Right lobe of liver (tissue), 6 donors: ENCODE data around the gene KIR3DL3. TPM values are rescaled to one million over a fixed set of nuclear protein-coding genes. Genes with fewer than 3 reads are reported as not detected.
A peak's percentile ranks its signal among the peaks of the same experiment; 100 is the strongest.
"Not testable (repeated sequence)": the region's sequence is repeated elsewhere in the genome, so short reads cannot be mapped to it uniquely, and the experiment has no call there.

Experiments used
- ATAC-seq, 4 donors: fragments of 200-7000 bp; cut with Tn5 transposase; one replicate each; pipeline ENCODE4 v1.9.1; 2020; ENCODE audit warnings: mild to moderate bottlenecking in 4 of 4, moderate library complexity in 4 of 4
- DNase-seq, 3 donors: peaks; one replicate each; pipeline ENCODE4 v3.0.0-alpha.2; 2020
- H3K27ac ChIP-seq, 3 donors: fragments of 200-600 bp; one replicate each; pipeline ENCODE4 v1.8.0; 2022
- H3K27me3 ChIP-seq, 2 donors: fragments of 200-600 bp; one replicate each; pipeline ENCODE4 v1.8.0; 2022
- H3K36me3 ChIP-seq, 4 donors: fragments of 200-600 bp; sonication (generic) in 1 of 4; one replicate each; pipeline versions ENCODE4 v1.5.1 to v1.8.0; 2017 to 2022; ENCODE audit warnings: control low read depth in 1 of 4
- H3K4me1 ChIP-seq, 4 donors: fragments of 200-600 bp; sonication (generic) in 1 of 4; one replicate each; pipeline versions ENCODE4 v1.5.1 to v1.8.0; 2017 to 2022; ENCODE audit warnings: control low read depth in 1 of 4
- H3K4me3 ChIP-seq, 3 donors: fragments of 200-600 bp; one replicate each; pipeline ENCODE4 v1.8.0; 2022
- H3K9me3 ChIP-seq, 4 donors: fragments of 200-600 bp; sonication (generic) in 1 of 4; one replicate each; pipeline versions ENCODE4 v1.5.1 to v1.8.0; 2017 to 2022; ENCODE audit warnings: control low read depth in 1 of 4
- CTCF ChIP-seq, 4 donors: fragments of 200-600 bp in 3 of 4; fragments of 450-650 bp in 1 of 4; IDR thresholded peaks; one replicate each; pipeline versions ENCODE4 v1.5.1 to v1.8.0; 2016 to 2022; ENCODE audit warnings: antibody characterized with exemption in 4 of 4, mild to moderate bottlenecking in 2 of 4
- POLR2A ChIP-seq: fragments of 450-650 bp; IDR thresholded peaks from one replicate; pipeline ENCODE4 v1.6.1; 2017; ENCODE audit warnings: antibody characterized with exemption, mild to moderate bottlenecking
- WGBS: methylation state at CpG from one replicate; pipeline ENCODE4 v1.1.6; 2018; ENCODE audit warnings: low coverage, low lambda C conversion rate; ENCODE audit not compliant: insufficient coverage; ENCODE audit errors: missing lambda C conversion rate; 5-methylcytosine and 5-hydroxymethylcytosine counted together
- intact Hi-C, 2 donors: fragments of 100-400 bp; cut with DNase I; formaldehyde crosslinking; loops; one replicate each; pipeline versions ENCODE4 v1.11.2 to v1.14.1; 2022
- total RNA-seq, 6 experiments: library from RNA; depleted of rRNA in 2 of 6; stranded (reverse); fragments of >200 nt in 2 of 6; fragmentation: NEBNext Ultra II Directional in 3 of 6; extraction: Animal tissue kit (Norgen Biotek cat#: 25700) in 3 of 6; gene quantifications; one replicate each; pipeline versions ENCODE4 v1.1.0 to v1.2.4, GENCODE V29; 2016 to 2023
- donor health status: DM: no; HTN: yes; CAD: no.
- donor health status: DM: no; HTN: no; CAD: no.
- donor health status: DM: no; HTN: no; CAD: no.
- donor health status: DM: no; HTN: yes; CAD: no.
- donor health status: DM: no; HTN: yes; CAD: no.

Gene KIR3DL3
- total RNA-seq, 6 experiments from 2014 or later: not detected

GRCh38 chr19:54696766-54697165, 27.5 kb upstream of the KIR3DL3 start:
- Histone ChIP-seq H3K4me1 (no peaks in the 10 kb centered on the region), H3K27me3 (no peaks in the 10 kb centered on the region), H3K9me3 (no peaks in the 10 kb centered on the region), H3K27ac (no peak overlapping the region), H3K36me3 (no peaks in the 10 kb centered on the region), H3K4me3 (no peak overlapping the region)
- DNase-seq (no peak), ATAC-seq (peak in 1 of 4 donors; percentile 12)
- WGBS: no CpG with 5 or more reads among the region's 2 CpGs
- TF ChIP-seq POLR2A (no peak), CTCF (IDR thresholded peaks at IDR 0.05) (no peak)
- intact Hi-C loops: no loop called here

GRCh38 chr19:54697716-54698115, 26.5 kb upstream of the KIR3DL3 start:
- ATAC-seq, intact Hi-C loops, H3K27ac ChIP-seq, DNase-seq, H3K9me3 ChIP-seq, H3K27me3 ChIP-seq, H3K36me3 ChIP-seq, H3K4me3 ChIP-seq, H3K4me1 ChIP-seq: not testable (repeated sequence)
- 65% methylated on average over 2 of the region's 13 CpGs for WGBS

GRCh38 chr19:54704928-54705327, 19.3 kb upstream of the KIR3DL3 start:
- TF ChIP-seq POLR2A: no peak

GRCh38 chr19:54707962-54708361, 16.3 kb upstream of the KIR3DL3 start:
- peak in 2 of 4 donors; percentile 15 to 29 for ATAC-seq
- no peak for TF ChIP-seq CTCF (IDR thresholded peaks at IDR 0.05)
- no peak for TF ChIP-seq POLR2A
- no peaks in the 10 kb centered on the region for H3K27me3 ChIP-seq
- H3K9me3 ChIP-seq: no peaks in the 10 kb centered on the region
- WGBS: no CpG with 5 or more reads among the region's 4 CpGs
- H3K27ac ChIP-seq: no peak overlapping the region
- no peaks in the 10 kb centered on the region for H3K36me3 ChIP-seq
- no peaks in the 10 kb centered on the region for H3K4me1 ChIP-seq
- DNase-seq: no peak
- intact Hi-C loops: no loop called here
- no peak overlapping the region for H3K4me3 ChIP-seq

More at GRCh38 chr19:54704928-54705327, 19.3 kb upstream of the KIR3DL3 start:
- Histone ChIP-seq H3K27ac (no peak overlapping the region), H3K27me3 (no peaks in the 10 kb centered on the region), H3K36me3 (no peaks in the 10 kb centered on the region), H3K4me3 (no peak overlapping the region), H3K9me3 (no peaks in the 10 kb centered on the region), H3K4me1 (no peaks in the 10 kb centered on the region)
- WGBS: 62% methylated on average over 6 of the region's 8 CpGs
- intact Hi-C loops: no loop called here
- ATAC-seq (no peak), DNase-seq (no peak)

- H3K27me3 ChIP-seq: no peaks in the 10 kb centered on the region
- H3K27ac ChIP-seq: no peak overlapping the region
- DNase-seq: no peak
- no peak for ATAC-seq
- no peak overlapping the region for H3K4me3 ChIP-seq
- H3K9me3 ChIP-seq: no peaks in the 10 kb centered on the region
- 90% methylated on average over 2 of the region's 7 CpGs for WGBS
- intact Hi-C loops: no loop called here
- H3K4me1 ChIP-seq: no peaks in the 10 kb centered on the region
- H3K36me3 ChIP-seq: no peaks in the 10 kb centered on the region
- no peak for TF ChIP-seq POLR2A
- TF ChIP-seq CTCF (IDR thresholded peaks at IDR 0.05): no peak
Measured at GRCh38 chr19:54708781-54709180, 15.5 kb upstream of the KIR3DL3 start.
